ENCODE measurements around the gene FHIP2A.
"Not testable (repeated sequence)": the region's sequence is repeated elsewhere in the genome, so short reads cannot be mapped to it uniquely, and the experiment has no call there.

The FHIP2A gene

GRCh38 chr10:114839901-114840300 is 18.3 kb downstream of the FHIP2A start:
- Histone ChIP-seq H3K27ac (ENCODE audit: extremely low read depth, low read depth, low read length) (no peak overlapping the region), H3K9me3 (ENCODE audit: control insufficient read depth, insufficient read depth, low read depth, low read length) (no peaks in the 10 kb centered on the region), H3K36me3 (ENCODE audit: control insufficient read depth in 2 of 2, insufficient read depth in 1 of 2, low read length in 2 of 2) (peaks cover 54 to 76% of the 10 kb centered on the region in 2 experiments), H3K4me3 (ENCODE audit: low read depth, low read length) (no peak overlapping the region), H3K4me1 (ENCODE audit: control insufficient read depth, insufficient read depth, low read length) (no peaks in the 10 kb centered on the region)
- TF ChIP-seq, protein P1, sequence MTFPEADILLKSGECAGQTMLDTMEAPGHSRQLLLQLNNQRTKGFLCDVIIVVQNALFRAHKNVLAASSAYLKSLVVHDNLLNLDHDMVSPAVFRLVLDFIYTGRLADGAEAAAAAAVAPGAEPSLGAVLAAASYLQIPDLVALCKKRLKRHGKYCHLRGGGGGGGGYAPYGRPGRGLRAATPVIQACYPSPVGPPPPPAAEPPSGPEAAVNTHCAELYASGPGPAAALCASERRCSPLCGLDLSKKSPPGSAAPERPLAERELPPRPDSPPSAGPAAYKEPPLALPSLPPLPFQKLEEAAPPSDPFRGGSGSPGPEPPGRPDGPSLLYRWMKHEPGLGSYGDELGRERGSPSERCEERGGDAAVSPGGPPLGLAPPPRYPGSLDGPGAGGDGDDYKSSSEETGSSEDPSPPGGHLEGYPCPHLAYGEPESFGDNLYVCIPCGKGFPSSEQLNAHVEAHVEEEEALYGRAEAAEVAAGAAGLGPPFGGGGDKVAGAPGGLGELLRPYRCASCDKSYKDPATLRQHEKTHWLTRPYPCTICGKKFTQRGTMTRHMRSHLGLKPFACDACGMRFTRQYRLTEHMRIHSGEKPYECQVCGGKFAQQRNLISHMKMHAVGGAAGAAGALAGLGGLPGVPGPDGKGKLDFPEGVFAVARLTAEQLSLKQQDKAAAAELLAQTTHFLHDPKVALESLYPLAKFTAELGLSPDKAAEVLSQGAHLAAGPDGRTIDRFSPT (tag by site-specific recombination; IDR thresholded peaks at IDR 0.05) = no peak
- TF ChIP-seq, protein P2, sequence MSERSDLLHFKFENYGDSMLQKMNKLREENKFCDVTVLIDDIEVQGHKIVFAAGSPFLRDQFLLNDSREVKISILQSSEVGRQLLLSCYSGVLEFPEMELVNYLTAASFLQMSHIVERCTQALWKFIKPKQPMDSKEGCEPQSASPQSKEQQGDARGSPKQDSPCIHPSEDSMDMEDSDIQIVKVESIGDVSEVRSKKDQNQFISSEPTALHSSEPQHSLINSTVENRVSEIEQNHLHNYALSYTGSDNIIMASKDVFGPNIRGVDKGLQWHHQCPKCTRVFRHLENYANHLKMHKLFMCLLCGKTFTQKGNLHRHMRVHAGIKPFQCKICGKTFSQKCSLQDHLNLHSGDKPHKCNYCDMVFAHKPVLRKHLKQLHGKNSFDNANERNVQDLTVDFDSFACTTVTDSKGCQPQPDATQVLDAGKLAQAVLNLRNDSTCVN (tag by site-specific recombination; optimal IDR thresholded peaks at IDR 0.05) = no peak
- TF ChIP-seq ZNF555 (tag by site-specific recombination; conservative IDR thresholded peaks at IDR 0.05) (no peak), ZSCAN30 (tag by site-specific recombination; IDR thresholded peaks at IDR 0.05) (no peak), ZNF707 (tag by site-specific recombination; IDR thresholded peaks at IDR 0.05) (no peak), ZNF664 (tag by site-specific recombination; IDR thresholded peaks at IDR 0.05) (no peak), ZNF530 (tag by site-specific recombination; IDR thresholded peaks at IDR 0.05; ENCODE audit: low read depth) (no peak), ZNF610 (tag by site-specific recombination; IDR thresholded peaks at IDR 0.05; ENCODE audit: borderline replicate concordance) (no peak), ZNF426 (tag by site-specific recombination; IDR thresholded peaks at IDR 0.05) (no peak), IKZF3 (tag by site-specific recombination; IDR thresholded peaks at IDR 0.05) (no peak), WT1 (tag by site-specific recombination; IDR thresholded peaks at IDR 0.05) (no peak), ZNF214 (tag by site-specific recombination; IDR thresholded peaks at IDR 0.05; ENCODE audit: borderline replicate concordance) (no peak)
- TF ChIP-seq, protein P3, sequence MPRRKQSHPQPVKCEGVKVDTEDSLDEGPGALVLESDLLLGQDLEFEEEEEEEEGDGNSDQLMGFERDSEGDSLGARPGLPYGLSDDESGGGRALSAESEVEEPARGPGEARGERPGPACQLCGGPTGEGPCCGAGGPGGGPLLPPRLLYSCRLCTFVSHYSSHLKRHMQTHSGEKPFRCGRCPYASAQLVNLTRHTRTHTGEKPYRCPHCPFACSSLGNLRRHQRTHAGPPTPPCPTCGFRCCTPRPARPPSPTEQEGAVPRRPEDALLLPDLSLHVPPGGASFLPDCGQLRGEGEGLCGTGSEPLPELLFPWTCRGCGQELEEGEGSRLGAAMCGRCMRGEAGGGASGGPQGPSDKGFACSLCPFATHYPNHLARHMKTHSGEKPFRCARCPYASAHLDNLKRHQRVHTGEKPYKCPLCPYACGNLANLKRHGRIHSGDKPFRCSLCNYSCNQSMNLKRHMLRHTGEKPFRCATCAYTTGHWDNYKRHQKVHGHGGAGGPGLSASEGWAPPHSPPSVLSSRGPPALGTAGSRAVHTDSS (tag by site-specific recombination; IDR thresholded peaks at IDR 0.05) = no peak
- ChIA-PET POLR2A (no interaction called here), CTCF (no interaction called here)

GRCh38 chr10:114845978-114846693 is 24.6 kb downstream of the FHIP2A start:
- H3K27ac ChIP-seq (ENCODE audit: extremely low read depth, low read depth, low read length) = no peak overlapping the region
- no peak for TF ChIP-seq ZBTB48 (tag by site-specific recombination; IDR thresholded peaks at IDR 0.05)
- TF ChIP-seq, protein P1 (tag by site-specific recombination; IDR thresholded peaks at IDR 0.05) = no peak
- no peak for TF ChIP-seq ZBTB17 (tag by site-specific recombination; IDR thresholded peaks at IDR 0.05)
- ChIA-PET CTCF (interaction anchor here (0.7 kb wide), 1 partner anchor 14 kb away, joined by 4 read pairs; no protein-coding TSS in a partner anchor), POLR2A (no interaction called here)
- H3K4me1 ChIP-seq (ENCODE audit: control insufficient read depth, insufficient read depth, low read length) = no peaks in the 10 kb centered on the region
- H3K4me3 ChIP-seq (ENCODE audit: low read depth, low read length) = no peak overlapping the region
- no peaks in the 10 kb centered on the region for H3K9me3 ChIP-seq (ENCODE audit: control insufficient read depth, insufficient read depth, low read depth, low read length)
- peaks cover 70 to 95% of the 10 kb centered on the region in 2 experiments for H3K36me3 ChIP-seq (ENCODE audit: control insufficient read depth in 2 of 2, insufficient read depth in 1 of 2, low read length in 2 of 2)

GRCh38 chr10:114847517-114847916 is 25.9 kb downstream of the FHIP2A start:
- POLR2A ChIA-PET; H3K4me3 ChIP-seq (ENCODE audit: low read depth, low read length); H3K9me3 ChIP-seq (ENCODE audit: control insufficient read depth, insufficient read depth, low read depth, low read length); H3K27ac ChIP-seq (ENCODE audit: extremely low read depth, low read depth, low read length); H3K4me1 ChIP-seq (ENCODE audit: control insufficient read depth, insufficient read depth, low read length); CTCF ChIA-PET: not testable (repeated sequence)
- peaks cover 72 to 89% of the 10 kb centered on the region in 2 experiments for H3K36me3 ChIP-seq (ENCODE audit: control insufficient read depth in 2 of 2, insufficient read depth in 1 of 2, low read length in 2 of 2)

Data from HEK293 (cell line).